Measurements from ENCODE around the gene MAGI2.

- TF ChIP-seq POLR2A (IDR thresholded peaks at IDR 0.05) (no peak), CTCF (IDR thresholded peaks at IDR 0.05 in 4 of 5, conservative IDR thresholded peaks at IDR 0.05 in 1 of 5) (no peak)
Observed at GRCh38 chr7:79245623-79246249, 207.7 kb downstream of the MAGI2 start.
